ENCODE results near the gene IL13RA1. TPM values are rescaled to one million over a fixed set of nuclear protein-coding genes. Genes with fewer than 3 reads are reported as not detected.

Gene IL13RA1
- total RNA-seq, 1 experiment from 2014 or later: 28.2 TPM

DNA sequence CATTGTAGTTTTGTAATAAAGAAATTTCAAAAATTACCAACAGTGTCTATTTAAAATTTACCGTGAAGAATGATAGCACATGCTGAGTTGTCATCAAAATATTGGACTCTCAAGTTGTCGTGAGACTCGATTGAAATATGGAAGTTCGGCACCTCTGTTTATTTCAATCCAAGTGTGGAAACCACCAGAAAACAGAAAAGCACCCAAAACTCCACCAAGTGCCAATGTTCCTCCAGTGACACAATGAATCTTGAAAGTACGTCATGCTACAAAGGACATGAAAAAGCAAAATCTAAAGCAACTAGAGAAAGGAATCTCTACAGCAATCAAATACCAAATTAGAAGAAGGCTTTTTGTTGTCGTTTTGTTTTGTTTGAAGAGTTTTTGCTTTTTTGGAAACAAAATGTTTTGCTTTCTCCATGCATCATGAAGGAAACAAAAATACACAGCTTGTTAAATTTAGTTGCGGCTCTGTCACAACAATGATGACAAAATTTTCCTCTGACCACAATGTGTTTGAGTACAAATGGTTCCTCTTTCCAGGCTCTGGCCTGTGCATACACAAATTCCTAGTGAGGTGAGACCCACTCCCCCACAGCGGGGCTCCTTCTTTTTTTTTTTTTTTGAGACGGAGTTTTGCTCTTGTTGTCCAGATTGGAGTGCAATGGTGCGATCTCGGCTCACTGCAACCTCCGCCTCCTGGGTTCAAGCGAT is 9.6 kb upstream of the IL13RA1 start:
- no peak overlapping the region for H3K9ac ChIP-seq (ENCODE audit: low read length)
- no peak for ATAC-seq
- RAD21 ChIA-PET (ENCODE audit: low non-redundant PET in 1 of 2, low total read pairs in 2 of 2, uncharacterized antibody in 2 of 2, unreplicated experiment in 2 of 2): no interaction called here
- H3K9me2 ChIP-seq (ENCODE audit: insufficient read depth): no peaks in the 10 kb centered on the region
- no peaks in the 10 kb centered on the region for H3K4me1 ChIP-seq (ENCODE audit: control insufficient read depth in 1 of 2, insufficient read depth in 2 of 2, low read length in 2 of 2)
- POLR2A ChIA-PET: no interaction called here
- BruUV-seq (replicated peaks): no TSS peak
- CTCF ChIA-PET: no interaction called here
- H4K20me1 ChIP-seq (ENCODE audit: insufficient read depth): no peaks in the 10 kb centered on the region
- no peak for TF ChIP-seq ZFX (IDR thresholded peaks at IDR 0.05)
- TF ChIP-seq SP1 (IDR thresholded peaks at IDR 0.05; ENCODE audit: low read depth): no peak
- TF ChIP-seq, protein P1, sequence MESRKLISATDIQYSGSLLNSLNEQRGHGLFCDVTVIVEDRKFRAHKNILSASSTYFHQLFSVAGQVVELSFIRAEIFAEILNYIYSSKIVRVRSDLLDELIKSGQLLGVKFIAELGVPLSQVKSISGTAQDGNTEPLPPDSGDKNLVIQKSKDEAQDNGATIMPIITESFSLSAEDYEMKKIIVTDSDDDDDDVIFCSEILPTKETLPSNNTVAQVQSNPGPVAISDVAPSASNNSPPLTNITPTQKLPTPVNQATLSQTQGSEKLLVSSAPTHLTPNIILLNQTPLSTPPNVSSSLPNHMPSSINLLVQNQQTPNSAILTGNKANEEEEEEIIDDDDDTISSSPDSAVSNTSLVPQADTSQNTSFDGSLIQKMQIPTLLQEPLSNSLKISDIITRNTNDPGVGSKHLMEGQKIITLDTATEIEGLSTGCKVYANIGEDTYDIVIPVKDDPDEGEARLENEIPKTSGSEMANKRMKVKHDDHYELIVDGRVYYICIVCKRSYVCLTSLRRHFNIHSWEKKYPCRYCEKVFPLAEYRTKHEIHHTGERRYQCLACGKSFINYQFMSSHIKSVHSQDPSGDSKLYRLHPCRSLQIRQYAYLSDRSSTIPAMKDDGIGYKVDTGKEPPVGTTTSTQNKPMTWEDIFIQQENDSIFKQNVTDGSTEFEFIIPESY (IDR thresholded peaks at IDR 0.05; ENCODE audit: extremely low read depth, insufficient replicate concordance, low read length): no peak
- no peak for TF ChIP-seq SIN3A (IDR thresholded peaks at IDR 0.05; ENCODE audit: low read depth)
- TF ChIP-seq, protein P2, sequence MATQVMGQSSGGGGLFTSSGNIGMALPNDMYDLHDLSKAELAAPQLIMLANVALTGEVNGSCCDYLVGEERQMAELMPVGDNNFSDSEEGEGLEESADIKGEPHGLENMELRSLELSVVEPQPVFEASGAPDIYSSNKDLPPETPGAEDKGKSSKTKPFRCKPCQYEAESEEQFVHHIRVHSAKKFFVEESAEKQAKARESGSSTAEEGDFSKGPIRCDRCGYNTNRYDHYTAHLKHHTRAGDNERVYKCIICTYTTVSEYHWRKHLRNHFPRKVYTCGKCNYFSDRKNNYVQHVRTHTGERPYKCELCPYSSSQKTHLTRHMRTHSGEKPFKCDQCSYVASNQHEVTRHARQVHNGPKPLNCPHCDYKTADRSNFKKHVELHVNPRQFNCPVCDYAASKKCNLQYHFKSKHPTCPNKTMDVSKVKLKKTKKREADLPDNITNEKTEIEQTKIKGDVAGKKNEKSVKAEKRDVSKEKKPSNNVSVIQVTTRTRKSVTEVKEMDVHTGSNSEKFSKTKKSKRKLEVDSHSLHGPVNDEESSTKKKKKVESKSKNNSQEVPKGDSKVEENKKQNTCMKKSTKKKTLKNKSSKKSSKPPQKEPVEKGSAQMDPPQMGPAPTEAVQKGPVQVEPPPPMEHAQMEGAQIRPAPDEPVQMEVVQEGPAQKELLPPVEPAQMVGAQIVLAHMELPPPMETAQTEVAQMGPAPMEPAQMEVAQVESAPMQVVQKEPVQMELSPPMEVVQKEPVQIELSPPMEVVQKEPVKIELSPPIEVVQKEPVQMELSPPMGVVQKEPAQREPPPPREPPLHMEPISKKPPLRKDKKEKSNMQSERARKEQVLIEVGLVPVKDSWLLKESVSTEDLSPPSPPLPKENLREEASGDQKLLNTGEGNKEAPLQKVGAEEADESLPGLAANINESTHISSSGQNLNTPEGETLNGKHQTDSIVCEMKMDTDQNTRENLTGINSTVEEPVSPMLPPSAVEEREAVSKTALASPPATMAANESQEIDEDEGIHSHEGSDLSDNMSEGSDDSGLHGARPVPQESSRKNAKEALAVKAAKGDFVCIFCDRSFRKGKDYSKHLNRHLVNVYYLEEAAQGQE (IDR thresholded peaks at IDR 0.05; ENCODE audit: low read depth): no peak
- no peak for TF ChIP-seq TCF7L2 (IDR thresholded peaks at IDR 0.05; ENCODE audit: borderline replicate concordance, extremely low read depth, insufficient read depth, insufficient read length)
- no peak for TF ChIP-seq ZNF274 (IDR thresholded peaks at IDR 0.05; ENCODE audit: low read depth, low read length)
- TF ChIP-seq, protein P3, sequence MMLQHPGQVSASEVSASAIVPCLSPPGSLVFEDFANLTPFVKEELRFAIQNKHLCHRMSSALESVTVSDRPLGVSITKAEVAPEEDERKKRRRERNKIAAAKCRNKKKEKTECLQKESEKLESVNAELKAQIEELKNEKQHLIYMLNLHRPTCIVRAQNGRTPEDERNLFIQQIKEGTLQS (IDR thresholded peaks at IDR 0.05): no peak
- TF ChIP-seq CEBPB (IDR thresholded peaks at IDR 0.05; ENCODE audit: low read depth): no peak
- TF ChIP-seq EZH2 (IDR thresholded peaks at IDR 0.05): no peak
- no peaks in the 10 kb centered on the region for H3K27me3 ChIP-seq (ENCODE audit: insufficient read depth, low read length)
- DNase-seq (ENCODE audit: low read depth, low spot score): no peak
- no peaks in the 10 kb centered on the region for H3K36me3 ChIP-seq (ENCODE audit: control insufficient read depth in 1 of 2, insufficient read depth in 2 of 2, low read length in 2 of 2)
- no peaks in the 10 kb centered on the region for H3K9me3 ChIP-seq (ENCODE audit: control insufficient read depth in 1 of 2, insufficient read depth in 1 of 2, low read depth in 1 of 2, low read length in 2 of 2)
- intact Hi-C loops (cut with micrococcal nuclease): no loop called here
- H3K4me2 ChIP-seq (ENCODE audit: low read length): no peak overlapping the region
- H3K4me3 ChIP-seq (replicated peaks in 1 of 2; ENCODE audit: low read depth in 1 of 2, low read length in 2 of 2): no peak overlapping the region
- no peak overlapping the region for H2AFZ ChIP-seq (ENCODE audit: low read depth, low read length, poor library complexity, severe bottlenecking)
- H3K27ac ChIP-seq (ENCODE audit: low read depth, low read length): no peak overlapping the region
- no peaks in the 10 kb centered on the region for H3K79me2 ChIP-seq (ENCODE audit: insufficient read depth, low read length)
